Measurements from ENCODE around the gene PHGDH. TPM values are rescaled to one million over a fixed set of nuclear protein-coding genes. Genes with fewer than 3 reads are reported as not detected.

Gene PHGDH
- total and polyA plus RNA-seq, 2 donors (not counting 3 experiments of a cell fraction or from before 2014, with no cell fraction given): 37.9 to 120 TPM

- no peaks in the 10 kb centered on the region for H3K79me2 ChIP-seq (ENCODE audit: control insufficient read depth, insufficient read depth, low read length)
- dilution Hi-C loops (cut with MboI; ENCODE audit: extremely low pct_ligation_motif_present, low sequenced_read_pairs) (no loop called here), intact Hi-C loops (cut with micrococcal nuclease) (no loop called here)
- no peaks in the 10 kb centered on the region for H3K36me3 ChIP-seq (ENCODE audit: control insufficient read depth in 2 of 2, extremely low read depth in 1 of 2, insufficient read depth in 2 of 2, low read length in 2 of 2)
- peaks cover 22 to 29% of the 10 kb centered on the region in 2 experiments for H3K27me3 ChIP-seq (ENCODE audit: control insufficient read depth in 2 of 2, insufficient read depth in 2 of 2, low read length in 2 of 2)
- no TSS peak for BruUV-seq (replicated peaks)
- FAIRE-seq: no peak
- no peak for DNase-seq (ENCODE audit: low read depth, low spot score)
- no peak overlapping the region for H3K27ac ChIP-seq (ENCODE audit: insufficient read depth, low read depth, low read length)
- no peaks in the 10 kb centered on the region for H3K9me3 ChIP-seq (replicated peaks; ENCODE audit: control insufficient read depth, insufficient read depth, low read length)
- ChIA-PET CTCF (interaction anchor here (0.7 to 1.7 kb wide), 6 partner anchors 8 to 72 kb away, joined by 3 to 7 read pairs (median 5); no protein-coding TSS in a partner anchor), POLR2A (no interaction called here)
- no peak overlapping the region for H3K4me3 ChIP-seq (replicated peaks in 1 of 3; ENCODE audit: insufficient read depth in 1 of 3, low read depth in 1 of 3, low read length in 3 of 3)
- no peak overlapping the region for H3K9ac ChIP-seq (replicated peaks; ENCODE audit: extremely low read depth, insufficient read depth, low read length)
- H3K4me2 ChIP-seq (ENCODE audit: insufficient read depth, low read length): no peak overlapping the region
- H3K9me1 ChIP-seq (replicated peaks; ENCODE audit: control insufficient read depth, extremely low read depth, insufficient read depth, low read length): no peaks in the 10 kb centered on the region
- no peaks in the 10 kb centered on the region for H4K20me1 ChIP-seq (replicated peaks; ENCODE audit: control insufficient read depth, extremely low read depth, insufficient read depth, low read length)
- no peak overlapping the region for H2AFZ ChIP-seq (ENCODE audit: low read depth, low read length)
- no peaks in the 10 kb centered on the region for H3K4me1 ChIP-seq (ENCODE audit: control insufficient read depth, extremely low read depth, insufficient read depth, low read length)
- TF ChIP-seq EZH2 (IDR thresholded peaks at IDR 0.05; ENCODE audit: borderline replicate concordance, low read depth, low read length, severe bottlenecking): no peak
- no peak for TF ChIP-seq JUN (IDR thresholded peaks at IDR 0.05; ENCODE audit: borderline replicate concordance, insufficient read depth, insufficient read length, low read depth)
- no peak for TF ChIP-seq FOS (IDR thresholded peaks at IDR 0.05; ENCODE audit: borderline replicate concordance, insufficient read depth, low read length)
- TF ChIP-seq MAX (IDR thresholded peaks at IDR 0.05; ENCODE audit: insufficient read depth, insufficient read length): no peak
- no peak for TF ChIP-seq POLR2AphosphoS5 (IDR thresholded peaks at IDR 0.05; ENCODE audit: insufficient read depth, low read depth, low read length)
Measured at GRCh38 chr1:119683893-119684292, 27.8 kb upstream of the PHGDH start.

GRCh38 chr1:119686661-119687060 lies 25.1 kb upstream of the PHGDH start:
- POLR2A ChIA-PET: no interaction called here
- no TSS peak for BruUV-seq (replicated peaks)
- Histone ChIP-seq H3K9me3 (replicated peaks; ENCODE audit: control insufficient read depth, insufficient read depth, low read length) (no peaks in the 10 kb centered on the region), H3K4me2 (ENCODE audit: insufficient read depth, low read length) (no peak overlapping the region), H3K27ac (ENCODE audit: insufficient read depth, low read depth, low read length) (no peak overlapping the region), H3K79me2 (ENCODE audit: control insufficient read depth, insufficient read depth, low read length) (no peaks in the 10 kb centered on the region), H4K20me1 (replicated peaks; ENCODE audit: control insufficient read depth, extremely low read depth, insufficient read depth, low read length) (no peaks in the 10 kb centered on the region), H3K4me1 (ENCODE audit: control insufficient read depth, extremely low read depth, insufficient read depth, low read length) (no peaks in the 10 kb centered on the region), H3K4me3 (replicated peaks in 1 of 3; ENCODE audit: insufficient read depth in 1 of 3, low read depth in 1 of 3, low read length in 3 of 3) (no peak overlapping the region), H3K9me1 (replicated peaks; ENCODE audit: control insufficient read depth, extremely low read depth, insufficient read depth, low read length) (no peaks in the 10 kb centered on the region), H3K9ac (replicated peaks; ENCODE audit: extremely low read depth, insufficient read depth, low read length) (no peak overlapping the region), H2AFZ (ENCODE audit: low read depth, low read length) (no peak overlapping the region), H3K27me3 (ENCODE audit: control insufficient read depth in 2 of 2, insufficient read depth in 2 of 2, low read length in 2 of 2) (peaks cover 27 to 38% of the 10 kb centered on the region in 2 experiments), H3K36me3 (ENCODE audit: control insufficient read depth in 2 of 2, extremely low read depth in 1 of 2, insufficient read depth in 2 of 2, low read length in 2 of 2) (no peaks in the 10 kb centered on the region)
- dilution Hi-C loops (cut with MboI; ENCODE audit: extremely low pct_ligation_motif_present, low sequenced_read_pairs): no loop called here
- intact Hi-C loops (cut with micrococcal nuclease): no loop called here
- no peak for TF ChIP-seq CTCF (IDR thresholded peaks at IDR 0.05; ENCODE audit: extremely low read depth in 1 of 2, insufficient read depth in 1 of 2, low read depth in 1 of 2, low read length in 2 of 2)
- no peak for TF ChIP-seq POLR2AphosphoS5 (IDR thresholded peaks at IDR 0.05; ENCODE audit: insufficient read depth, low read depth, low read length)
- TF ChIP-seq FOS (IDR thresholded peaks at IDR 0.05; ENCODE audit: borderline replicate concordance, insufficient read depth, low read length): no peak
- no peak for TF ChIP-seq MYC (IDR thresholded peaks at IDR 0.05; ENCODE audit: low read depth, low read length)
- TF ChIP-seq JUN (IDR thresholded peaks at IDR 0.05; ENCODE audit: borderline replicate concordance, insufficient read depth, insufficient read length, low read depth): no peak
- no peak for TF ChIP-seq MAX (IDR thresholded peaks at IDR 0.05; ENCODE audit: insufficient read depth, insufficient read length)
- DNase-seq (ENCODE audit: low read depth, low spot score) (no peak), FAIRE-seq (no peak)
- CTCF ChIA-PET: interaction anchor here (0.7 to 0.9 kb wide), 3 partner anchors 9 to 75 kb away, joined by 3 read pairs; no protein-coding TSS in a partner anchor
